Activated T-helper 9 cell treated with anti-CD3 and anti-CD28 coated beads, Interleukin-2, amount 50 U/mL, for 16 hours (primary cell): Measurements from ENCODE around the gene UQCC3.
"Not testable (repeated sequence)": the region's sequence is repeated elsewhere in the genome, so short reads cannot be mapped to it uniquely, and the experiment has no call there.

Source experiments
- DNase-seq: peaks from one replicate; pipeline ENCODE4 v3.0.0-alpha.2; 2020; ENCODE audit warnings: low read depth

Gene UQCC3

GRCh38 chr11:62671608-62672389, at the start of gene UQCC3, which contains the start of gene LBHD1:
UQCC3 (plus strand) TSS chr11:62671673; CDS start chr11:62671746, 73 bp downstream.
LBHD1 (minus strand) TSS chr11:62672267; CDS start chr11:62670031, 2,236 bp downstream.
- DNase-seq: peak; percentile 54

GRCh38 chr11:62622476-62623089, 48.9 kb upstream of the UQCC3 start:
- no peak for DNase-seq

GRCh38 chr11:62627713-62628112, 43.8 kb upstream of the UQCC3 start:
- no peak for DNase-seq

- no peak for DNase-seq
Observed at GRCh38 chr11:62632492-62632891, 39.0 kb upstream of the UQCC3 start.

- DNase-seq: no peak
Observed at GRCh38 chr11:62644220-62644619, 27.3 kb upstream of the UQCC3 start.

GRCh38 chr11:62645671-62645945, 25.9 kb upstream of the UQCC3 start:
- DNase-seq: no peak

GRCh38 chr11:62645946-62646824, 25.3 kb upstream of the UQCC3 start, which contains the start of gene GANAB:
GANAB (minus strand) TSS chr11:62646613; CDS start chr11:62646599, 14 bp downstream.
- DNase-seq: peak; percentile 99

- DNase-seq: no peak
Observed at GRCh38 chr11:62646825-62647608, 24.5 kb upstream of the UQCC3 start.

- no peak for DNase-seq
Observed at GRCh38 chr11:62647609-62648005, 23.9 kb upstream of the UQCC3 start.

- no peak for DNase-seq
Observed at GRCh38 chr11:62648185-62648966, 23.1 kb upstream of the UQCC3 start.

- DNase-seq: no peak
Observed at GRCh38 chr11:62648967-62649364, 22.5 kb upstream of the UQCC3 start.

GRCh38 chr11:62649486-62649885, 22.0 kb upstream of the UQCC3 start:
- DNase-seq: no peak

GRCh38 chr11:62650283-62650682, 21.2 kb upstream of the UQCC3 start:
- DNase-seq: not testable (repeated sequence)

- no peak for DNase-seq
Observed at GRCh38 chr11:62652161-62653006, 19.1 kb upstream of the UQCC3 start.

- DNase-seq: no peak
Observed at GRCh38 chr11:62654297-62654696, 17.2 kb upstream of the UQCC3 start.

- no peak for DNase-seq
Observed at GRCh38 chr11:62656796-62657429, 14.6 kb upstream of the UQCC3 start.

GRCh38 chr11:62664405-62665074, 6.9 kb upstream of the UQCC3 start:
- peak; percentile 36 for DNase-seq

GRCh38 chr11:62665075-62665598, 6.3 kb upstream of the UQCC3 start, which contains the start of the genes C11orf98 and CSKMT:
C11orf98 (minus strand) TSS chr11:62665210; CDS start chr11:62665169, 41 bp downstream.
CSKMT (plus strand) TSS chr11:62665312; CDS start chr11:62665880, 568 bp downstream.
- DNase-seq: peak; percentile 91
